GM18526 (cell line): ENCODE data around the gene SAYSD1.

Experiments
- POLR2A ChIP-seq: IDR thresholded peaks from 3 replicates; pipeline ENCODE4 v1.6.1; 2011; ENCODE audit not compliant: insufficient read length; ENCODE audit errors: extremely low read depth

Gene SAYSD1

DNA sequence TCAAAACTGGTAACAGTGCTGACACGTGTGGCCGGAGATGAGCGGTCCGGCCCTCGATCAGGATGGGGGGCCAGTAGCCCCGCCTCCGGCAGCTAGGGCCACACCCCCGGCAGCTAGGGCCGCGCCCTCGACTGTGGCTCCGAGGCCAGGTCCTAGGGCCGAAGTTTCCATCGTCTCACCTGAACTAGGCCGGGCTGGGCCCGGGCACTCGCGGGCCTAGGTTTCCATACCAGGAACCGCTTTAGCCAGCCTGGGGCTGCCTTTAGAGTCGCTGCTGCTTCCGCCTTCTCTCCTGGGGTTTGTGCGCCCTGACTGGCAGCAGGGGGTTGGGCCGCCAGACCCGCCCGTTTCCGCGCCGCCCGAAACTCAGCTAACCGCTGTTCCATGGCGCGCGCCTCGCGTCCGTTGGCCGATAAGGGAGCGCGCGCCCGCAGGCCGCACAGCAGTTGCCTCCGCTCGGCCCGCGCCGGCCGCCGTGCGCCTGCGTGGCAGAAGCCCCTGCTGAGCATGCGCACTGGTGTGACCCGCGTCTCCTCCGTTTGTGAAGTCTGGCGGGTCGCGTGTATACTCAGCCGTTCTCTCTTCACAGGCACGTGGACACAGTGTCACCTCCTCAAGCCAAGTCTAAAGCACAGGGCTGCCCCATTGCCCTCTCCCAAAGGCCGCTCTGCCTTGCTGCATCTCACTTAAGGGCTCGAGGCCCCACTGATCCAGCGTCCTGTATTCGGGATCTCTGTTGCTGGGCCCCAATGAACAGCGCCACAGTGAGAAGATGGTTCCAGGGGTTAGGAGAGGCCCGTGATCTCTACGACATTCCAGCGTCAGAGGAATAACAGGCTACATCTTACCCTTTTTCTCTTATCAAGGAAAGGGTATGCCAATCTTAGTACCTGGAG is at the start of gene SAYSD1:
SAYSD1 (minus strand) TSS at position 483 of the 896 bp plus-strand sequence; CDS start at position 386, 97 bp downstream.
- peak; percentile 57 for TF ChIP-seq POLR2A

DNA sequence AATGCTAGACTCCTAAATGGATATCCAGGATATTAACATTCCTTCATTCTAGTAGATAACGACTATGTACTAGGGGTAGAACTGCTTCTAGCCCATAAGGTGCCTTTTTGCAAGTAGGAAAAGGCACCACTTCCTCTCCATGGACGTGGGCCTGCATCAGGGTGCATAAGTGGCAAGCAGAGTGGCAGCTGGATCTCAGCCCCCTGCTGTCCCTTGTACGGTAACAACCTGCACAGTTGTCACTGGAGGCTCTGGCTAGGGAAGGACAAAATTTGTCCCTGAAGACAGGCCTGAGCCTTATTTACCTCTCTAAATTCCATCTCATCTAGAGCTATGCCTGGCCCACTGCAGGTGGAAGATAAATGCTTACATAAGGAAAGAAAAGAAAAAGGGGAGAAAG is 42.5 kb upstream of the SAYSD1 start:
- TF ChIP-seq POLR2A: no peak

DNA sequence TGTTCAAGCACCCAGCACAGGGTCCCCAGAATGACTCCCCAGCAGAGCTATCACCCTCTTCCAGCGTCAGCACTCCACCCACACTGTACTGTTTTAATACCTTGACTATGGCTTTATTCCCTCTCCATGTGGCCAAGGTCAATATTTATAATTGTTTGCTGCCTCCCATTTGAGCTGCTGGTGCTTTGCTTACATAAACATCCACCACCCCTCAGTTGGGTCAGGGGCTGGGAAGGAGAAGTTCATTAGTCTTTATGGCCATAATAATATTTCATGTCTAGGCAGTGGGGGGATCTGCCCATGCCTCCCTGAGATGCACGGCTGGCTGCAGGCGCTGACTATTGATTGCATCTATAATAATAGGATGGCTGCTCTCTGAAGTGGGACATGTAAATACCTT is 41.8 kb upstream of the SAYSD1 start:
- no peak for TF ChIP-seq POLR2A

- no peak for TF ChIP-seq POLR2A
Observed at GRCh38 chr6:39154705-39155104, 39.7 kb upstream of the SAYSD1 start.

DNA sequence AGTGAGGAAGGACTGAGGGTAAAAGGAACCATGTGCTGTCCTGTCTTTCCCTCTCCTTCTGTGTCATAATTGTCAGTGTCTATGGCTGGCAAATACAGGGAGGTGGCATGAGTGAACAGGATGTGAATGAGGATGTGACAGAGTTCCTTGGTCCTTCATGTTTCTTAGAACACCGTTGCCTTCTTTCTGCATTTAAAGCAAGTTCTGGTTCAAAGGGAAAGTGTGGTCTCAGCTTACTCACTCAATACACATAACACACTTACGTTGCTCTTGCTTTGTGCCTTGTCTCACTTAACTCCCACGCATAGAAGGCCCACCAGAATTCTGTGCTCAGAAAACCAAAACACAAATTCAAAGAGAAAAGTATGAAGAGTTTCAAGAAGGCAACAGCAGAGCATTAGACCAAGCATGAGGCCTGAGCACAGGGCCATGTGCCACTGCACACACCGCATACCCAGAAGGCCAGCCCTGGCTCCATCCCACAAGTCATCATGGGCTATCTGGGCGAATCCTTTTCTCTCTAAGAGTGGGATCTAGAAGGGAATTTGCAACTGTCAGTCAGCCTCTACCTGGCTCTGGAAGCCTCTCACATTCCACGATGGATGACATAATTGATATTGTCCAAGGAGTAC is 38.9 kb upstream of the SAYSD1 start:
- TF ChIP-seq POLR2A: no peak

DNA sequence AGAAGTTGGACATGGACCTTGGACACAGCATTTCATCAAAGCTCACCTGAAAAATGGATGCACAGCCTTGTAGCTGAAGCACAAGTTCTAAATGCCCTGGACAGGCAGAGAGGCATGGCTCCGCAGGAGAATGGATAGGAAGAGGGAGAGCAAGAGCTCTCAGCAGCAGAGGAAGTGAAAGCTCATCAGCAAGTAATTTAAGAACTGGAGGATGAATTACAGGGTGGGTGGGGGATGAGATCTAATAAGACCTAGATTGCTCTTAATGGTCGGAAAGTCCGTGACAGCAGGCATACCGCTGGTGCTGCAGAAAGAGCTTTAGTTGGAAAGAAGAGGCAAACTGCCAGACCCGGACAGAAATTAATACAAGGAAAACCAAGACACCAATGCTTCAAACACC is 37.3 kb upstream of the SAYSD1 start:
- TF ChIP-seq POLR2A: no peak

DNA sequence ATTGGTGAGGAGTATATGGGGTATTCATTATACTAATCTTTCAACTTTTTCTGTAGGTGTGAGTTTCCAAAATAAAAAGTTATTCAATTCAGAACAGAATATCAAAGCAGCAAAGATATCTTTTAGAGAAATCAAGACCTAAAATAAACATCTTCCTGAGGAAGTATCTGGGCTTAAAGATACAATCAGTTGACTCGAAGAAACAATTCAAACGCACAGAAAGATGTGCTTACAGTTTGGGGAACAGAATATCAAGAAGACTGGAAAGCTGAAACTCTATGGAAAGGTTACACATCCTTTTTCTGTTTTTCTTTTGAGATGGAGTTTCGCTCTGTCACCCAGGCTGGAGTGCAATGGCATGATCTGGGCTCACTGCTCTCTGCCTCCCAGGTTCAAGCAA is 36.2 kb upstream of the SAYSD1 start:
- TF ChIP-seq POLR2A: no peak

DNA sequence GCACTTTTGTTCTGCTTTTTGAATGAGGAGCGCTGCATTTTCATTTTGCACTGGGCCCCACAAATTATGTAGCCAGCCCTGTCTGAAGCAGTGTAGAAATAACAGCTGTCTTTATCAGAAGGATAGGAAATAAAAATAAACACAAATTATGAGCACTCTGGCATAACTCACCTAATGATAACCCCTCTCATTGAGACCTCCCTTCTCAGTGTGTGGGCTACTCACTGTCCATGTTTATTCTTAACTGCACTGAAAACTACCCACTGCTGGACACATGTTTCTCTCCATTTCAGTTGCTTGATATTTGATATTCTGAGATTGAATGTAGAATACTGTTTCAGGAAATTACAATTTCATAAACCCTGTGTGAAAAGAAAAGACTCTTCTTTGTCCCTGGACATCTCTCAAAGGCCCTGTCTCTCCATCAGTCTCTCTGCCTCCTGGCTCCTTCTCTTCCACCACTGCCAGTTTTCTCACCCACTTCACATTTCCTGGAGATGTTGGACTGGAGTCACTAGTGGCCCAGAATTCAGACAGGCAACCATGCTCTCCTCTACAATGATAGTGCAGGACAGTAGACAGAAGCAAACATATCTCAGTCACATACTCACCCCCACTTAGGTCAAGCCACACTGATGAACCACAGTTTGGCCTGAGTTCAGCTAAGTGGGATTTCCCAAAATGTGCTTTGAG is 29.6 kb upstream of the SAYSD1 start:
- TF ChIP-seq POLR2A: no peak

GRCh38 chr6:39143238-39143930 is 28.4 kb upstream of the SAYSD1 start:
- TF ChIP-seq POLR2A: no peak

DNA sequence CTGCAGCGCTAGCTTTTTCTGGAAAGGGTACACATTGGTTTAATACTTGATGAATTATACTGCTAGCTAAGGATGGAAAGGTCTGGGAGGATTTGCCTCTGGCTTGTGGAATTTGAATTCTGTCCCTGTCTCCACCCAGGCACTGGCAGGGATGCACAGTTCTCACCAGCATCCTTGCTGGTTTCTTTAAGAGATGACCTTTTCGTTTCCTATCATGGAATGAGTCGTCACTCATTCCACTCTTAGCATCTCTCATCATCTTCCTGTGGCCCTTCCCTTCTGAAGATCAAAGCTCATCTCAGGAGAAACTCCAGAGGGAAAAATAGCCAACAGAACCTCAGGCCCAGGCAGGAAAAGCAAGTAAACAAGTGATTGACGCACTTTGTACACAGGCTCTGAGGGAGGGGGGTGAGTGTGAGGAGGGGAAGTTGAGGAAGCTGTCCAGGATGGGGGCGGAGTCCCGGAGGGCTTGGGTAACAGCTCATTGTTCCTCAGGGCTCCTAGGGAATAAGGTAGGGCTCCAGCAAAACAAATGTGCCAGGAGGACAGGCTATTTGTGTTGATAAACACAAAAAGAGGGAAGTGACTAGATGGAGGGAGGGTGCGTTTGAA is 25.7 kb upstream of the SAYSD1 start:
- no peak for TF ChIP-seq POLR2A

- no peak for TF ChIP-seq POLR2A
Observed at GRCh38 chr6:39137245-39137644, 22.3 kb upstream of the SAYSD1 start.

- no peak for TF ChIP-seq POLR2A
Observed at GRCh38 chr6:39130691-39131090, 15.7 kb upstream of the SAYSD1 start.

DNA sequence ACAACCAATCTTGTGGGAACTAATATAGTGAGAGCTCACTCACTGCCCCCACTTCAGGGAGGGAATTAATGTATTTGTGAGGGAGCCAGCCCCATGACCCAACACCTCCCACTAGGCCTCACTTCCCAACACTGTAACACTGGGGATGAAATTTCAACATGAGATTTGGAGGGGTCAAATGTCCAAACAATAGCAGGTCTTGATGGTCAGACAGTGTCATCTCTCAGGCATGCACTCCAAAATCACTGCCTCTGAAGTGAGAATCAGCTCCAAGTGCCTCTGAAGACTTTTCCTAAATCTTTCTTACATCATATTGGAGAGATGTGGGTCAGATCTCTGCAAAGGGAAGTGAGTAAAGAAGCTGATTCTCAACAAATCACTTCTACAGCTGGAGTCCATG is 13.8 kb upstream of the SAYSD1 start:
- TF ChIP-seq POLR2A: no peak

DNA sequence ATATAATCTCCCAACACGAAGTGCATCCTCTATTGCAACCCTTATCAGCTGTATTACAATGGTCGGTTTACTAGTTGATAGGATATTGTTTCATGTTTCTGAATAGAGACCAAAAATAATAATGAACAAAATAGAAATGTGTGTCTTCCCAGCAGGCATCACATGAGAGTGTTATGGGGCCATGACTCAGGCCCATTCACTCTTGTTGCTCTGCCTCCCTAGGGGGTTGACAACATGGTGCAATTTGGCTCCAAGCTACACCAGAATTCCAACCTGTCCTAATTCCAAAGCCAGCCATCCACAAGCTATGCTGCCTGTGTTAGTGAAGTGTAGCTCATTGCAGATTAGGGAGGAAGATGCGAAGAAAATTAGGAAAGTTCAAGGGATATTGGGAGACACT is 13.1 kb upstream of the SAYSD1 start:
- TF ChIP-seq POLR2A: no peak

DNA sequence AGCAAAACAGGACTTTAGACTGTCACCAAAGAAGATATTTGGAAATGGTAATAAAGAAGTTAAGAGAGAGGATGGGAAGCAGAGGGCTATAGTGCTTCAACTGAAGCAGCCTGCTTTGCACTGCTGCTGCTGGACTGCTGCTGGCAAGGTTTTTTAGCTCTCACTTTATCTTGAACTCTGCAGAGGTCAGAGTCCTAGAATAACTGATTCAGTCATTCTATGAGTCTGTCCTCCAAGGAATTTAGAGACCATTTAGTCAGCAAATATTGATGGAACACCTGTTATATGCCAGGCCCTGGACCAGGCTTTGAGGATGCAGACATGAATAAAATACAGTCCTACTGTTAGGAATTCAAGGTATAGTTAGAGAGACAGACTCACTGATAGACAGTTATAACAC is 9.1 kb upstream of the SAYSD1 start:
- no peak for TF ChIP-seq POLR2A
